H1 (cell line): Measurements from ENCODE around the gene PCDHGB6. TPM values are rescaled to one million over a fixed set of nuclear protein-coding genes. Genes with fewer than 3 reads are reported as not detected.

Source experiments
- BRCA1 ChIP-seq: IDR thresholded peaks from 2 replicates; pipeline ENCODE4 v1.6.1; 2012; ENCODE audit warnings: low read depth, low read length, improper control_type of control experiment
- CHD1 ChIP-seq: IDR thresholded peaks from 2 replicates; pipeline ENCODE4 v1.6.1; 2012; ENCODE audit warnings: low read depth, low read length, improper control_type of control experiment
- CHD7 ChIP-seq: fragments of 300-600 bp; sonication (generic); IDR thresholded peaks from 2 replicates; pipeline ENCODE4 v1.7.1; 2012; ENCODE audit warnings: low read length, moderate library complexity, mild to moderate bottlenecking, inconsistent platforms; ENCODE audit not compliant: insufficient replicate concordance
- POU5F1 ChIP-seq: IDR thresholded peaks from 2 replicates; pipeline ENCODE4 v1.6.1; 2011; ENCODE audit warnings: low read depth, mild to moderate bottlenecking, low read length, moderate library complexity
- RBBP5 ChIP-seq: IDR thresholded peaks from 2 replicates; pipeline ENCODE4 v1.7.1; 2012; ENCODE audit warnings: low read depth, mild to moderate bottlenecking, inconsistent platforms, low read length, moderate library complexity, borderline replicate concordance
- SIN3A ChIP-seq, 2 experiments: IDR thresholded peaks in 1 of 2; conservative IDR thresholded peaks in 1 of 2; 2 replicates each; pipeline ENCODE4 v1.6.1; 2011 to 2012; ENCODE audit warnings: low read length in 2 of 2, improper control_type of control experiment in 1 of 2, low read depth in 1 of 2, mild to moderate bottlenecking in 1 of 2
- TAF1 ChIP-seq: IDR thresholded peaks from 2 replicates; pipeline ENCODE4 v1.6.1; 2011; ENCODE audit warnings: mild to moderate bottlenecking, low read depth, low read length
- YY1 ChIP-seq: IDR thresholded peaks from 2 replicates; pipeline ENCODE4 v1.6.1; 2011; ENCODE audit warnings: low read depth, mild to moderate bottlenecking, low read length
- polyA plus RNA-seq, 7 experiments: library from polyadenylated mRNA; depleted of rRNA in 3 of 7; stranded (reverse) in 5 of 7; unstranded in 2 of 7; fragments of >200 nt in 5 of 7; fragments of 200-250 nt in 2 of 7; gene quantifications; 1 replicate in 5 of 7; 2 replicates in 1 of 7; 4 replicates in 1 of 7; pipeline versions ENCODE4 v1.2.1 to v1.2.3, GENCODE V29; 2011 to 2013; ENCODE audit warnings: missing spikeins in 2 of 7, mixed read lengths in 2 of 7
- total RNA-seq: library from RNA; stranded (reverse); fragmentation: NEBNext Ultra II Directional; extraction: Animal tissue kit (Norgen Biotek cat#: 25700); gene quantifications from 2 replicates; pipeline ENCODE4 v1.2.1, GENCODE V29; 2021

Gene PCDHGB6
- total and polyA plus RNA-seq, 2 of the 8 experiments (the other 6 are each of a cell fraction or from before 2014, with no cell fraction given): 3.4 to 4.1 TPM

- TF ChIP-seq CHD7 (no peak), RBBP5 (no peak), SIN3A (conservative IDR thresholded peaks at IDR 0.05 in 1 of 2, IDR thresholded peaks at IDR 0.05 in 1 of 2; ENCODE audit: low read depth in 1 of 2, low read length in 2 of 2) (no peak), TAF1 (no peak), POU5F1 (no peak), BRCA1 (no peak), YY1 (no peak), CHD1 (no peak)
- TF ChIP-seq, all 59 proteins: peak for 0
Observed at GRCh38 chr5:141434006-141434405, 26.2 kb downstream of the PCDHGB6 start (continued).
